ENCODE data around the gene POLR2A.

DNA sequence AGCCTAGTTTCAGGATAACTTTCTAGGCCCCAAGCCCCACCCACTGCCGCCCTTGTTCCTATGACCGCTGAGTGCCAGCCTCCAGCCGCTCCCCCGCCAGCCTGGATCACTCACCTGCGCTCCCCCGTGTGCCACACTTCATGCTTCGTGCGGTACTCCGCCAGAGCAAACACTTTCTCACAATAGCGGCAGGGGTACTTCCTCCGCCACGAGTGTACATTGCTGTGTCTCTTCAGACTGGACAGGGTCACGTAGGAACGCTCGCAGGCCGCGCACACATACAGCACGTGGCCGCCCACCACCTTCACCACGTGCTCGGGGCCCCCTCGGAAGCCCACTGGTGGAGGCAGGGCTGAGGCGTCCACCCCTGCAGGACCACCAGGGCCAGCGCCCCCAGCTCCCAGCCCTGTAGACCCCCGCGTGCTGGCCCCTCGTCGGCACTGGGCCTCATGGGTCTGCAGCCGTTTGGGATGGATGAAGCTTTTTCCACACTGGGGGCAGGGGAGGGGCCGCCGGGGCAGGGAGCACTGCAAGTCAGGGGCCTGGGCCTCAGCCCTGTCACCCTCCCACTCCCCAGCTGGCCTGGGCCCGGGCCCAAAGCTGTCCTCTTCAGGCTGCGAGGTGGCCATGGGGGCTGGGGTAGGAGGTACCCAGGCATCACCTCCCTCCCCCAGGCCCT, 18.4 kb upstream of the POLR2A start:
- no peak for TF ChIP-seq POLR2A (IDR thresholded peaks at IDR 0.05; ENCODE audit: low read length)
- no peak for TF ChIP-seq GATA1 (IDR thresholded peaks at IDR 0.05; ENCODE audit: low read depth, low read length)

All from erythroblast (primary cell).